Activated effector memory CD4-positive, alpha-beta T cell treated with Interleukin-2 at 50 U/mL for 16 hours (primary cell): ENCODE data around the gene ADM2.

Experiments
- DNase-seq: peaks from one replicate; pipeline ENCODE4 v3.0.0-alpha.2; 2020

ADM2 gene

DNA sequence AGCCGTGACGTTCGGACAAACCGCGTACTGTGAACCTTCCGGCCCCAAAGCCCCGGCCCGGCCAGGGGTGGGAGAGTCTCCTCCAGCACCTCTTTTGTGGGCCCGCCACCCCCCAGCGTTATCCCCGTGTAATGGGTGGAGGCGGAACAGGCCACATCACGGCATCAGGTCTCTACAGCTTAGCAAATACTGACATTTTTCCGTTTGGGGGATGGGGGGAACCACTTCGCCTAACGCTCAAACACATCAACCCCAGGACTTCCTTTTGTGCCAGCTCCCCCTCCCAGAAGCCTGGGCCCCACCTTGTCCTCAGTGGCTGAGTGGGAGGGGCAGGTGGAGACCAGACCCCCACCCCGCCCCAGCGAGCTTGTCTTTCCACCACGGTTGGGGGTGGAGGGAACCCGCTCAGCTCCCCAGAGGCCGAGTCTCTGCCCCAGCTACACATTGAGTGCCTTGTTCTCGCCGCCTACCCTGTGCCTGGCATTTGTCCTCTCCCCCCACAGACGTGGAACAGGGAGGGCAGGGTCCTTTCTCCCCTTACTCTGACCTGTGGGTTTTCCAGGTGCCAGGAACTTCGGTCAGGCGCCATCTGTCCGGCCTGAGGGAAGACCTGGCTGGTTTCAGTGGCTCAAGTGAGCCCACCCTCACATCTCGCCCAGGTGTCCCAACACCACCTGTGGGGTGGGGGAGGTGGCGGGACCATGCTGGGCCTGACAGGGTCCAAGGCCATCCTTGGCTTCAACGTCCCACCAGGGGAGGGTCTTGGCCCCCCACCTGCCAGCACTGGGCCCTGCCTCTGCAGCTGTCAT, 36.1 kb upstream of the ADM2 start:
- no peak for DNase-seq

DNA sequence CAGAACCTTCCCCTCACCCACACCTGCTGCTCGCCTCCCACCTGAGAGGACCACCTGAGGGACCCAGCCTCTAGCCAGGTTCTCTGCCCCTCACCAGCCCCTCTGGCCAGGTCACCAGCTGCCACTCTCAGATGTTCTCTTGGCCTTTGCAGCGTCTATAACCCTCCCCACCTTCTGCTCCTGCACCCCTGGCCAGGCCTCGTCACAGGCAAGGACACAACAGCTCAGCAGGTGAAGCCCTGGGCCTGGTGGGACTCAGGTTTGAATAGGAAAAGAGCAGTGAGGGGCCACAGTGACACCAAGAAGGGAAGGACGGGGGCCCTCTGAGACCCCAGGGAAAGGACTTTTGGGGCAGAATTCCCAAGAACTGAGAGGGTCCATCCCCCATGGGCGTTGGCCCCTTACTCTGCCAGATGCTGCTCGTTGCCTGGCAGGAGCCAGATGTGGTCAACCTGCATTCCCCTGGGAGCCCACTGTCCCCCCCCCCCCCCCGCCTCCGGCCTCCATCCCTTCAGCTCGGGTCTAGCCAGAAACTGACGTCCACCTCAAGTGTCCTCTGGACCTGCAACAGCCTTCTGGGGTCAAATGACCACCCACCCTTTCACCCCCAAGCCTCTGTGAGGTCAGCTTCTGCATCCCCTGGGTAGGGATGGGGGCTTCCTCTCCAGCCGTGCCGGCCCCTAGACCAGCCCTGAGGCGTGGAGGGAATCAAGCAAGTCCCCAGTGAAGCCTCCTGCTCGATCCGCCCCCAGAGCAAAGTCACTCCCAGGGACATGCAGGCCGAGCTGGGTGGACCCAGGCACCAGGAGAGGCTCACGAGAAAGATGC, 35.2 kb upstream of the ADM2 start:
- no peak for DNase-seq

DNA sequence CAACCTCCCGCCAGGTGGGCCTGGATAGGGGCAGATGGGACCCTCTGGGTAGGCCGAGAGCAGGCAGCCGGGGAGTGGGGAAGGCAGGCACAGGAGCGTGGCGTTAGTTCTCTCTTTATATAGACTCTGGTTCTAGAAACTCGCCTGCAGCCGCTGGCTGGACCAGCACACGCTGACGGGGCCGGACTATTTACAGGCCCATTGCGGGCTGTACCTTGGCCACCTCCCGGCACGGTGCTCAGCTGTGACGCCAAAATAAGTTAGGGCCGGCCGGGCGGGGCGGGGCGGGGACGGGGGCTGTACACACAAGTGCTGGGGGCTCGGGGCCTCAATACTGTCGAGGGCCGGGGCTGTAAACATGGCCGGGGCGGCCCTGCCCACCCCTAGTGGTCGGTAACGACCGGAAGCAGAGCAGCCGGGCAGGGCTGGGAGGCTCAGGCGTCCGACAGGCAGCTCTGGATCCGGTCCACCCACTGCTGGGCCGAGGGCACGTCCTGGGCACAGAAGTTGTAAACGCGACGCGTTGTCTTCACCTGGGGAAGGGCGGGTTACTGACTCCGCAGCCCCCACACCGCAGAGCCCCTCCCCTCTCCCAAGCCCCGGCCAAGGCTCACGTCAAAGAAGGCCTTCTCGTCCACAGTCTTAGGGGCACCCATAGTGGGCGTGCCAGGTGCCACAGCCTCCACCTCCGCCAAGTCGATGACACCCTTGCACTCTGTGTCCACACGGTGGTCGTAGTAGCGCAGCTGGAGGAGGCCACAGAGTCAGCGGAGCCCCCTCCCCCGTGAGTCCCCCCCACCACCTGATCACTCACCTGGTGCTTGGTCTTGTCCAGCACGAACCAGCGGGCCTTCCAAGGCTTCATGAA, 34.4 kb upstream of the ADM2 start:
- DNase-seq, result no peak

DNA sequence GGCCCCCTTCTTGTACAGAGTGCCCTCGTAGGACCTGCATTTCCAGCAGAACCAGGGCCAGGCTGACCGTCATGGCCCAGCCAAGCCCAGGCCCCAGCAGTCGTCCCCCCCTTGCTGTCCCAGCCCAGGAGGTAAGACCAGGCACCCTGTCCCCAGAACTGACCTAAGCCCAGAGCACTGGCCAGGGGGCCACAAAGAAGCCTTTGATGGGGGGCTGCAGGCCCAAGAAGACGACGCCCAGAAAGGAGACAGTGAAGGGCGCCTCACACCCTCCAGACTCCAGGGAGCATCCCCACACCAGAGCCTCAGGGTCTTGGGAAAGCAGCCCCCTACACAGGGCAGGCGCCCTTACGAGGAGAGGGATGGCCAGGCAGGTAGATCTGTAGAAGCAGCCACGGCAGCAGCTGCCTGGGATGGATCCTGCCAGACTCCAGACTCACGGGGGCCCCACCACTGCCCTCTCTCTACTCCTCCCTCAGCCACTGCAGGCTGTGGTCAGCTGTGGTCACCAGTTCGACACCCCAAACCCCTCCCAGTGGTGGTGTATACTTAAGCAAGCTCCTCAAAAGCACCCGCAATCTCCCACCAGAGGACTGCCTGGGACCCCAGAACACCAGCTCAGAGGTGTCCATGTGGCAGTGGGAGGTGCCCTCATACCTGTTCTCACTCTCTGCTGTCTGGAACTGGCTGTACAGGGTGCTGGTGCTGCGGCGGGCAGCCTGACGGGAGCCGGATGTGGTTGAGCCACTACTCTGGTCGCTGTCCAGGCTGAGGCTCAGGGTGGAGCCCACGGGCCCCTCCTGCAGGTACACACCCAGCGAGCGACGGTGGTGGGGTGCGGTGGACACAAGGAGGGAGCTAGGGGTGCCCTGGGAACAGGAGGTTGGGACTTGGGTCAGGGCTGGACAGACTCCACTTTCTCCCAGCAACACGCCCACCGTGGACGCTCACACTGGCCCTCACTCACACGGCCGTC, 33.5 kb upstream of the ADM2 start:
- DNase-seq, result no peak

DNA sequence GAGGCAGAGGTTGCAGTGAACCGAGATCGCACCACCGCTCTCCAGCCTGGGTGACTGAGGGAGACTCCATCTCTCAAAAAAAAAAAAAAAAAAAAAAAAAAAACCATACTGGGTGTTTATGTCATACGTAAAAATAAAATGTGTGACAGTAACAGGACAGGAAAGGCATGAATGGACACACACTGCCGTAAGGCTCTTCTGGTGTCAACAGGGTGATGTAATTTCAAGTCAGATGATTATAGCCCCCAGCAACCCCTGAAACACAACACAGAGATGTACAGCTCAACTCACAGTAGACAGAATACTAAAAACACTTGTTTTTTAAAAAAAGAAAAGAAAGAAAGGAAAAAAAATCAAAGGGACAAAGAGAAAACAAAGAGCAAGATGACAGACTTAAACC, 28.7 kb upstream of the ADM2 start:
- DNase-seq, result no peak

DNA sequence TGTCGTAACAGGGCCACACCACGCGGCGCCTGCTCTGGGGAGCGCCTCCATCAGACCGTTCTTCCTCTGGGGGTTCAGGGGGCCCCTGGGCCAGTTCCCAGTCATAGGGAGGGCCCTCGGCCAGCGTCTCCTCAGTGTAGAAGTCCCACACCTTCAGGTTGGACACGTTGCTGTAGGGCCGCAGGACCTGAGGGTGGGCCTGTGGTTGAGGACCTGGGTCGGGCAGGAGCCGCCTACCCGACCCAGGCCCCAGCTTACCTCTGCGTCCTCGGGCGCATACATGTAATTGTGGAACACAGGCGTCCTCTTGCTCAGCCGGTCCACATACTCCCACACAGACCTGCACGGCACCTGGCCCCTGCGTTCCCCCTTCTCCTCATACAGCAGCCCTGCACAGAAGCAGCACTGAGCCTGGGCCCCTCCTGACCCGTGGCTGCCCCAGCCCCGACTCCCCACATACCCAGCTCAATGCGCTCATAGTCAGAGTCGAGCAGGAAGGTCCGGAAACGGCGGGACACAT, 26.7 kb upstream of the ADM2 start:
- no peak for DNase-seq

DNA sequence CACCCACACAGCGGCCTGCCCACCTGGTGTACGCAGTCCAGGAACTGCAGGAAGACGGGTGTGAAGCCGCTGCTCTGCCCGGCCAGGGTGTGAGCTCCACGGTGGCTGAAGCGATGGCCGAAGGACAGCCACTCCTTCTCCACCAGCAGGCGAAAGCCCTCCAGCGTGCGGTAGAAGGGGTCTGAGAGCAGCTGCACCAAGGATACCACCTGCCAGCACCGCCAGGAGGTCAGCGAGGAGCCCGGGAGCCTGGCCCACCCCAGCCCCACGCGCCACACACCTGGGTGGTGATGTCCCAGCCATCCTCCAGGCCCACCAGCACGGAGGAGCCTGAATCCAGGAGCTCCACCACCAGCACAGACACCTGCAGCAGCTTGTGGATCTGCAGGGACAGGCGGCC, 26.1 kb upstream of the ADM2 start:
- DNase-seq, result no peak

DNA sequence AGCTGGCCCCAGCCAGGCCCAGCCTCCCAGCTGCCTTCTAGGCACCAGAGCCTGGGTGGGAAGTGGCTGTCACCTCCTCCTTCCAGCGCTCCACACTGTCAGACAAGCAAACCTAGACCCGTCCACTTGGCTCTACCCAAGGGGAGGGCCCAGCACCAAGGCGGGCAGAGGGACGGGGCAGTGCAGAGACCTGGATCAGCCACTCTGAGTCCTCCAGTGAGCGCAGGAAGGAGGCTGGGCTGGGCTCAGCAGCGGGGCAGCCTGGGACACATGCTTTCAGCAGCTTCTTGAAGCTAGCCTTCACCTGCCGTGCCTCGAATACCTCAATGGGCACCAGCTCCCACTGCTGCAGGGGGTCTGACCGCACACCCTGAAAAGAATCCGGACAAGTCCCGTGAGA, 25.3 kb upstream of the ADM2 start:
- no peak for DNase-seq

DNA sequence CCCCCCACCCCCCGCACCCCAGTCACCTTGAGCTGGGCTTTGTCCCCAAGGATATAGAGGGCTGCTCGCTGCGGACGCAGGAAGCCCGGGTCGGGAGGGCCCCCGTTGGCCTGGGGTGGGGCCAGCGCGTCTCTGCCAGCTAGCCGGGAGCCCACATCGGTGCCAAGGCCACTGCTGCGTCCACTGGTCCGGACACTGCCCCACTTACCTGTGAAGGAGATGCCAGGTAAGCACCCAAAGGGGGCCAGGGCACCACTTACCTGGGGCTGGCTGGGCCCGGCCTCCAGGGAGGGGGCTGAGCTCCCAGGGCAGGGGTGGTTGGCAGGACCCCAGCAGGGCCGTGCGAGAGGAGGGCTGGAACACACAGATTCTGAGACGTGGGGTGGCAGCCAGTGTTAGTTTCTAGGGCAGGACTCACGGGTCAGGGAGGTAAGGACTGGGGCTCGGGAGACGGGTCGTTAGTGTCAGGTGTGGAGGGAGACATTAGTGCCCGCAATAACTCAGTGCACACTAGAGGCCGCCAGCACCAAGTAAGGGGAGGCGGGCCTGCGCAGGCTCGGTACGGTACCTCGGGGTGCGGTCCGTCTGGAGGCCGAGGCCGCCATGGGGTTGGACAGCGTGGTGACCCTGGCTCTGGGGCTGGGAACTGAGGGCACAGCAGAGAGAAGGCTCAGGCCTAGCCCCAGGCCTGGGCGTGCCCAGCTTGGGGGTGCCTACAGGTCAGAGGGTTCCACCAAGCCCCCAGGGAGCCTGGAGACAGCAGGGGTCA, 24.7 kb upstream of the ADM2 start:
- DNase-seq, result no peak

DNA sequence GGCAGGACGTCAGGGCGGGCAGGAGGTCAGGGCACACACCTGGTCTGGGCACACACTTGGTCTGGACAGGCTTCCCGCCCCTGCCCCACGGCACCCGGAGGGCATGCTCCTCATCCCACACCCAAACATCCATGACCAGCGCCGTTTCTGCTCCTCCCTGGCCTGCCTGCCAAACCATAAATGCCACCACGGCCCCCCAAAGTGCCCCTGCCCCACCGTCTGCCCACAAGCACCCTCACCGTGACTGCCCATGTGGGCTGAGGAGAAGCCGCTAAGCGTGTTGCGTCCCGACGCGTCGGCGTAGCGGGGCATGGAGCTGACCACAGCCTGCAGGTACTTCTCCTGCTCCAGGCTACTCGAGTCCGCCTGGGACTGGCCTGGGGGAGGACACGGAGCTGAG, 22.3 kb upstream of the ADM2 start:
- DNase-seq, result no peak

DNA sequence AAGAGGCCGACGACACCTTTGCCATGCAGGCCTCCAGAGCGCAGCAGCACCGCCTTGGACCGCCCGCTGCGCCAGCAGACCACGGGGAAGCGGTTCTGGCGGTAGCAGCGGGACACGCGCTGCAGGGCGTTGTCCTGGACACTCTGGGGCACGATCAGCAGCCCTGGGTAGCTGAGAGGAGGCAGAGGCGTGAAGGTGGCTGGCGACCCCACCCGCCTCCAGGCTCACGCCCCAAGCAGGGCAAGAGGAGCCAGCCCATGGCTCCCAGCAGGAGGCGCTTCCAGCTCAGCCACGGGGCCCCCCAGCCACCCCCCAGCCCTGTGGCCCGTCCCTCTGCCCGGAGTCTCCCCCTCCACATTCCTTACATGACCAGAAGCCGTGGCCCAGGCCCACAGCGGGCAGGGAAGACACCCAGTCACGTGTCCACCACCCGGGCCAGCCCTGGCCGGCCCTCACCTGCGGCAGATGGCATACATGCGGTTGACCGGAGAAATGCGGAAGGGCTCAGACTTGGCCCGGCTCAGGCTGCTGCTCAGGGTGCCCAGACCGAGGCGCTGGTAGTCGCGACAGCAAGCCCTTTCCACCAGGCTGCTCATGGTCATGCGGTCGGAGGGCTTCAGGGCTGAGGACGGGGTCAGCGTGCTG, 21.7 kb upstream of the ADM2 start:
- DNase-seq, result no peak

DNA sequence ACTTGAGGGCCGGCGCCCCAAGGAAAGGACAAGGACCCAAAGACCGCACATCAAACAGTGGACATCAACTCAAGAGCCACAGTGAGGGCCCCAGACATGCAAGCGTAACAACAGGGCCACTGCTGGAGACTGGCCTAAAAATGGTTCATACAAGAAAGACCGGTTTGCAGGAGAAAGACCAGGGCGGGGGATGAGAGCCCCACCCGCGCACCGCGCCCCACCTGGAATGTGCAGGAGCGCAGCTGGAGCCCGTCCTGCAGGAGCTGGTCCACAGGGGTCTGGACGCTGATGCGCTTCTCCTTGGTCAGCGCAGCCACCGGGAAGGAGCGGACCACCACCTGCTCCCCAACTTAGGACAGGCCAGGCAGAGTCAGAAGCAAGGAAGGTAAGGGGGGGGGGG, 20.4 kb upstream of the ADM2 start:
- no peak for DNase-seq

DNA sequence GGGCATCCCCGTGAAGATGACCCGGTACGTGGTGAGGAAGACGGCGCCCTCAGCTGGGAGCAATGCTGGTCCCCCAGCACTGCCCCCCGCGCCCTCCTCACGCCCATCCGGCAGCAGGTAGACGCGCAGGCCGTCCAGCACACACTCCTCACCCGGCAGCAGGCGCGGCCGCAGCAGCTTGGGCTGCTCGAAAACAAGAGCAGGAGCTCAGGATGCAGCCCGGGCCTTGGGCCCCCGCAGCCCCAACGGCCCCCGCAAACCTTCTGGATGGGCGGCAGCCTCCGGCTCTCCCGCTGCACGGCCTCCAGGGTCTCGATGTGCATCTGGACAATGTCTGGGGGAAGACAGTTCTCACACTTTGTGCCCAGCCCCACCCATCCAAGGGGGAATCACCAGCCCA, 19.8 kb upstream of the ADM2 start:
- no peak for DNase-seq

DNA sequence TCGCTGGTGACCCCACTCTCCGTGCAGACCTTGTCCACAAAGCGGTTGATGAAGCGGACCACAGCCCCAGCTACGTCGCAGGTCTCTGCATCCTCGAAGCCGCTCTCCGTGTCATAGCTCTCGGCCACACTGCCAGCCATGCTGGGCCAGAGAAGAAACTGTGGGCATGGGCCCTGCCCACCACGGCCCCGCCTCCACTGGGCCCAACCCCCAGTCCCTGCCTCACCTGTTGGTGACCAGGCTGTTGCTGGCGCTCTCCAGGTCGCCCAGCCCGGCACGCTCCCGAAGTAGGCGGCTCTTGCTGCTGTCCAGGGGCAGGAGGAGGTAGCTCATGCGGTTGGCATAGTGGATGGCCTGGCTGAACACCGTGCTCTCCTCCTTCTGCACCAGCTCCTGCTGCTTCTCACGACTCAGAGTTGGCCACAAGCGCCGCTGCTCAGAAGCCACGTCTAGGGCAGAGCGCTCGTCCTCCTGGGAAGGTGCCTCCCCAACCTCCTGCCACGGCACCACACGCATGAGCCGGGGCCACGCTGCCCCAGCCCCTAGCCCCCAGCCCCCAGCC, 19.3 kb upstream of the ADM2 start:
- DNase-seq, result no peak

DNA sequence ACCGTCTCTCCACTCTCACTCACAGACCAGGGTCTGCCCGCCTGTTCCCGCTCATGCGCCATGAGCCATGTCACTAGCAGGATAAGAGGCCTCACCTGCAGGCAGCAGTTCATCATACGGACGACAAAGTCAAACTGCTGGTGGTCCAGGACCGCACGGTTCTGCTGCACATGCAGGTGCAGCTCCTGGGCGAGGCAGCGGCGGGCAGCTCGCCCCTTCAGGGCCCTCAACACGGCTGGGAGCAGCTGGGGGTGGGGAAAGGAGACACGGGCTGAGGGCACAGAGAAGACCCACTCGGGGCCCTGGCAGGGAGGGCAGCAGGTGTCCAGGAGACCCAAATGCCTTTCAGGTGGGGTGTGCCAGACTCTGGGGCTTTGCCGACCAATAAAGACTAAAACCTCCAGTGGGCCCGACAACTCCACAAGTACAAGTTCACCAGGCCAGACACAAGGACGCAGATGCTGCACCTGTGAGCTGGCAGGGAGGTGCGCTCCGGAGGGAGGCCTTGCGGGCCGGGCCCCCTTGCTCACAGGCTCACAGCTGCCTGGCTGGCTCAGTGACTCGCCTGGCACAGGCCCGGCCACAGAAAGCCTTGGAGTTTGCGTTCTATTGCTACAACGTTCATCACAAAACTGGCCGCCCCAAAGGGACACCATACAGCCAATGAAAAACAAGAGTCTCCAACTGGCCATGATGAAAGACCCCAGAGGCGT, 18.0 kb upstream of the ADM2 start:
- no peak for DNase-seq

DNA sequence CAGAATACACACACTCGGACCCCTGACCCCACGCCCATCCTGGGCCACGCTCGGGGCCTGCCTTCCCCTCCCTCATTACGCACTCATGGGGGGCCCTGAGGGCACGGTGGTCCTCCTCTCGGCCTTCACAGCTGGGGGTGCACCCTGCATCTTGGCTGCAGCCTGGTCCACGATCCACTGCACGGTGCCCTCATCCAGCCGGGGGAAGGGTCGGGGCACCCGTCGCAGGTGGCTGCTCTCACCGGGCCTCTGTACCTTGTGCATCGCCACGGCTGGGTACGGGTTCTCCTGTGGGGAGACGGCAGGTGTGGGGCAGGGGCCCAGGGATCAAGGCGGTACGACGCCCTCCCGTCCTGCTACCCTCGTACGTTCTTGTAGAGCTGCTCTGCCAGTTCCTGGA, 16.9 kb upstream of the ADM2 start:
- no peak for DNase-seq

DNA sequence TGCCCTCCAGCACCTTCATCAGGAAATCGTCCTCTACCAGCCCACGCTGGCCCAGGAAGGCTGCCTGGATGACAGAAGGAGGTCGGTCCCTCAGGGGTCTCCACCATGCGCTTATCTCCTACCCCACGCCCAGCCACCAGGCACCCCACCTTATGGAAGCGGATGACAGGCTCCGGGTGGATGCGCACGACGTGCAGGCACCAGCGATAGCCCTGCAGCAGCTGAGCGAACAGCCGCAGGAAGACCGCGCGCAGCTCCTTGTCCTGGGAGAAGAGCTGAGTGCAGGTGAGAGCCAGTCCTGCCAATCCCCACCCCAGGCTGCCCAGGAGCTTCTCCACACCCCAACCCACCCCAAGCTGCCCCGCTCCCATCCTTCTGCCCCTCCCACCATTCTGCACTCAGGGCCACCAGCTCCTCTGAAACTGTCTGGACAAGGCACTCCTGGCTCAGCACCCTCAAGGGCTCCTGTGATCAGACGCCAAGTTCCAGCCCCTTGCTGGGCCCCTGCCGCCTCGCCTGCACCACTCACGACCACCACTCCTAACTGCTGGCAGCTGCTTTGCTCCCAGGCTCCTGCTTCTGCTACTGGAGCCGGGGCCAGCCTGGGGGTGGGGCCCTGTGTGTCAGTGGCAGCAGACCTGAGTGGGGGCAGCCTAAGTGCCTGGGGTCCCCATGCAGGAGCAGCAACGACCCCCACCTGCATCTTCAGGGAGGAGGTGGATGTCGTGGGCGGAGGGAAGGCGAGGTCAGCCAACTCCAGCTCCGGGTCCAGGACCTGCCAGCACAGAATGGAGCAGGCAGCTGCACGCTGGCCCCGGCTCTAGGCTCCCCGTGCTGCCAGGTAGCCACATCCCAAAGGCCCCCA, 16.0 kb upstream of the ADM2 start:
- DNase-seq, result no peak

DNA sequence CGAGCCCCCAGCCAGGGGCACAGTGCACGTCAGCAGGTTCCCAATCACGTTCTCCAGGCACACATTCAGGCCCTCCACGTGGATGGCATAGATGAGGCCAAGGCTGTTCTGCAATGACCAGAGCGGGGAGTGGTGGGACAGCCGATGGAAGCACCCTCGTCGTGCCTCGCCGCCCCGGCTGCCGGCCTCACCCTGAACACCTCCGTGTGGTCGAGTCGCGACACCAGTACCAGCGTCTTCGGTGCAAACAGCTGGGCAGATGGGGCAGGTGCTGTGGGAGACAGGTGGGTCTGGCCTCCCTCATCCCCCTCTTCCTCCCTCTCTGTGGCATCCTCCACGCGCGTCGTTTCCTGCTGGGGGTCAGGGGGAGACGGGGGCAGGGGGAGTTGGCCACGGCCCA, 14.0 kb upstream of the ADM2 start:
- no peak for DNase-seq
